ENCODE data around the gene RFX6.
"Not testable (repeated sequence)": the region's sequence is repeated elsewhere in the genome, so short reads cannot be mapped to it uniquely, and the experiment has no call there.

The RFX6 gene

DNA sequence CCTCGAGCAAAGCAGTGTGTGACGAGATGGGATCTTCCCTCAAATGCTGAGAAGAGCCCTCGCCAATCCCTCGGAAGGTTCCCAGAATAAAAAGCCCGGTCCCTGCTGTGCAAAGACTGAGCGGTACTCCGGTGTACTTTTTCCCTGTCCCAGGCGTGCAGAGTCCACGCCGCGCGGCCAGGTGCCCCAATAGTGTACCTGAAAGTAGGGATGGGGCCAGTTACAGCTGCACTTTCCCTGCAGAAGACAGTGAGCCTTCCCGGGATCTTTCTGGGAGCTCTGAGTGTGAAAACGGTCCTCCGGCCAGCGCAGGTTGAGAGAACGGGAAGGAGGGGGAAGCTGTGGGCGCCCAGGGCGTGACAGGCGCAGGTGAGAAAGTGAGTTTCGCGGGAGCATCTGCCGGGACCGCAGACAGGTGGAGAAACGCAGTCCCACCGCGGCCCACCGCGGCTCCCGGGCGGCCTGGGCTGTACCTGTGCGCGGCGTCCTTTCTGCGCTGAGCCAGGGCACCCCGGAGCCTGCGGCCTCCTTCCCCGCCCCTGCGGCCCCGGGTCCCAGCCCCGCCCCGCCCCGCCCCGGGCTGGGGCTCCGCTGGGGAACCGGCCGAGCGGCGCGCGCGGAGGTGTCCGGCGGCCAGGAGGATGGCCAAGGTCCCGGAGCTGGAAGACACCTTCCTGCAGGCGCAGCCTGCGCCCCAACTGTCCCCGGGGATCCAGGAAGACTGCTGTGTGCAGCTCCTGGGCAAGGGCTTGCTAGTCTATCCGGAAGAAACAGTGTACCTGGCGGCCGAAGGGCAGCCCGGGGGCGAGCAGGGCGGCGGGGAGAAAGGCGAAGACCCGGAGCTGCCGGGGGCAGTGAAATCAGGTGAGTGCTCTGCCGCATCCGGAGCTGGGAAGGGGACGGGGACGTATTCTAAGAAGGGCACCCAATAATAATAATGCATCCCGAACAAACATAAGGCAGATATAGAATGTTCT, at the start of gene RFX6:
Gene RFX6 (plus strand): TSS at position 608 of the 977 bp plus-strand sequence. CDS start 34 bp downstream, at position 642.
- DNase-seq (ENCODE audit: insufficient read length, low spot score) (no peak), FAIRE-seq (no peak)
- no peak for TF ChIP-seq POLR2A (IDR thresholded peaks at IDR 0.05; ENCODE audit: low read depth, low read length)

GRCh38 chr6:116827561-116828240, 49.3 kb upstream of the RFX6 start:
- no peak for TF ChIP-seq POLR2A (IDR thresholded peaks at IDR 0.05; ENCODE audit: low read depth, low read length)
- FAIRE-seq (no peak), DNase-seq (ENCODE audit: insufficient read length, low spot score) (no peak)

GRCh38 chr6:116828983-116829382, 48.1 kb upstream of the RFX6 start, which contains the start of gene GPRC6A:
GPRC6A (minus strand) TSS chr6:116829083; CDS start chr6:116829013, 70 bp downstream.
- FAIRE-seq (no peak), DNase-seq (ENCODE audit: insufficient read length, low spot score) (no peak)
- no peak for TF ChIP-seq POLR2A (IDR thresholded peaks at IDR 0.05; ENCODE audit: low read depth, low read length)

DNA sequence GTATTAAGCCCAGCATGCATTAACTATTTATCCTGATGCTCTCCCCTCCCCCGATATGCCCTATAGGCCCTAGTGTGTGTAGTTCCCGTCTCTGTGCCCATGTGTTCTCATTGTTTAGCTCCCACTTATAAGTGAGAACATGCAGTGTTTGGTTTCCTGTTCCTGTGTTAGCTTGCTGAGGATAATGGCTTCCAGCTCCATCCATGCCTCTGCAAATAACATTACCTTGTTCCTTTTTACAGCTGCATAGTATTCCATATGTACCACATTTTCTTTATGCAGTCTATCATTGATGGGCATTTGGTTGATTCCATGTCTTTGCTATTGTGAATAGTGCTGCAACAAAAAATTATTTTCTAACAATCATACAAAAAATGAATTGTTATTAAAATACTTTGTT, 42.5 kb upstream of the RFX6 start:
- DNase-seq (ENCODE audit: insufficient read length, low spot score); FAIRE-seq: not testable (repeated sequence)

- TF ChIP-seq POLR2A (IDR thresholded peaks at IDR 0.05; ENCODE audit: low read depth, low read length) = no peak
- FAIRE-seq (no peak), DNase-seq (ENCODE audit: insufficient read length, low spot score) (no peak)
Measured at GRCh38 chr6:116836606-116837342, 40.3 kb upstream of the RFX6 start.

DNA sequence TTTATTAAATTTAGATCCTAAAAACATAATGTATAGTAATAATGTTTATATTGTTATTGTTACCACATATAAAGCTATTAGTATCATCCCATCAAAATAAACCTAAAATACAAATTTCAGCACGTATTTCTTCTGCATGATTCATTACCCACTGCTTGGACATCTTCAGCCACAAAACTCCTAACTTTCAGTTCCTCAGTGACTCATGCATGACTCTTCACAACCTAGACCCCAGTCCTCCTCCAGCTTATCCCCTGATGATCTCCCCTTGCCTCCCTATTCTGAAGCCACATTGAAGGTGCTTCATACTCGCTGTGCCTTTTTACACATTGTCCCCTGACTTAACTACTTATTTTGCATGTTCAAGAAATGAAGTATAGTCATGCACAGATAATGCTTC, 37.0 kb upstream of the RFX6 start:
- FAIRE-seq (no peak), DNase-seq (ENCODE audit: insufficient read length, low spot score) (no peak)
- TF ChIP-seq POLR2A (IDR thresholded peaks at IDR 0.05; ENCODE audit: low read depth, low read length) = no peak

- FAIRE-seq = no peak
Measured at GRCh38 chr6:116842459-116842858, 34.6 kb upstream of the RFX6 start.

DNA sequence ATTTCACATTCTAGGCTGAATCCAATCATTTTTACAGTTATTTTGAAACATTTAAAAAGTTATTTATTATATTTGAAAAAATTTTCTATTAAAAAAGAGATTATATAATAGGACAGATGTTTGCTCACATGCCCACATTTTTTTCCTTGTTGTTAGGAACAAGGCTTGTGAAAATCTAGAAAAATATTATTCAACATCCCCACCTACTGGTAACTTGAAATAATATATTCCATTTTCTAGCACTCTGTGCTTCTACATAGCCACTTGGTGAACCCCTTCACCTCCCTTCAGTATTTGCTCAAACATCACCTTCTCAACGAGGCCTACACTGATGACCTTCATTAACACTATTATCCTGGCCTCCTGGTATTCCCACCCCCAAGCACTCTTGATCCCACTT, 29.8 kb upstream of the RFX6 start:
- FAIRE-seq (no peak), DNase-seq (ENCODE audit: insufficient read length, low spot score) (no peak)
- TF ChIP-seq POLR2A (IDR thresholded peaks at IDR 0.05; ENCODE audit: low read depth, low read length) = no peak

More at GRCh38 chr6:116842459-116842858, 34.6 kb upstream of the RFX6 start:
- no peak for DNase-seq (ENCODE audit: insufficient read length, low spot score)
- TF ChIP-seq POLR2A (IDR thresholded peaks at IDR 0.05; ENCODE audit: low read depth, low read length) = no peak

DNA sequence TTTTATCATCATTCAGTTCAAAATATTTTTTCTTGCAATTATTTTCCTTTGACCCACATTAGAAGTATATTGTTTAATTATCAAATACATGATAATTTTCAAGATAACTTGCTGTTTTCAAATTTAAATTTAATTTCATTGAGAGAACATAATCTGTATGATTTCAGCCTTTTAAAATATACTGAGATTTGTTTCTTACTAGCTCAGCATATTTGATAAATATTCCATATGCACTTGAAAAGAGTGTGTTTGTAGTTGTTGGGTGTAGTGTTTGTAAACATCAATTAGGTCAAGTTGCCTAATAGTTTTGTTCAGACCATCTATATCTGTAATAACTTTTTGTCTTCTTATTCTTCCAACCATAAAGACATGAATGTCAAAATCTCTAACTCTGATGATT, 19.0 kb upstream of the RFX6 start:
- FAIRE-seq = no peak
- TF ChIP-seq POLR2A (IDR thresholded peaks at IDR 0.05; ENCODE audit: low read depth, low read length) = no peak
- no peak for DNase-seq (ENCODE audit: insufficient read length, low spot score)

- DNase-seq (ENCODE audit: insufficient read length, low spot score) (no peak), FAIRE-seq (no peak)
- TF ChIP-seq POLR2A (IDR thresholded peaks at IDR 0.05; ENCODE audit: low read depth, low read length) = no peak
Measured at GRCh38 chr6:116859264-116859663, 17.8 kb upstream of the RFX6 start.

DNA sequence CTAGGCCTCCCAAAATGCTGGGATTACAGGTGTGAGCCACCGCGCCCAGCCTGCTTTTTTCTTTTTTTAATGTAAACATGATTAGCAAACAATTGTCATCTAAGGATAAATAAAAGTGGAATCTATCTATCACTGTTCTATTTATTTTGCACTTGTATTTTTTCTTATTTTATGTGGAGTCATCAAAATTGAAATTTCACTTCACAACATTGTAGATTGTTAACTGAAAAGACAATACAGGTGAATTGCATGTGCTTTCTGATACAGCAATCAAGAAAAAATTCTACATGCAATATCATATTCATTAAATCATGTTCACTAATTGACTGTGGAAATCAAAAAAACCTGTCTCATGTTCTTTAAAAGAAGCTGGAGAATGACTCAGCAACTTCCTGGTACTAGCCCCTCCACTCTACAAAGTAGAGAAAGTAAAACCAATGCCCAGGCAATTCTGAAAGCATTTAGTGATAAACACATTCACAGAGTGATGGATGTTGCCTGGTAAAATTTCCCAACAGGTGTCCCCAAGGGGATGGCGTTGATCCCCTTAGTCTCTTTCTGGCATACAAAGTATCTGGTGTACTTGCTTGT, 10.7 kb upstream of the RFX6 start:
- TF ChIP-seq POLR2A (IDR thresholded peaks at IDR 0.05; ENCODE audit: low read depth, low read length) = no peak
- no peak for DNase-seq (ENCODE audit: insufficient read length, low spot score)
- no peak for FAIRE-seq

GRCh38 chr6:116872771-116873170, 4.3 kb upstream of the RFX6 start:
- no peak for TF ChIP-seq POLR2A (IDR thresholded peaks at IDR 0.05; ENCODE audit: low read depth, low read length)
- DNase-seq (ENCODE audit: insufficient read length, low spot score) = no peak
- no peak for FAIRE-seq

GRCh38 chr6:116876107-116876506, 935 bp upstream of the RFX6 start:
- DNase-seq (ENCODE audit: insufficient read length, low spot score) (no peak), FAIRE-seq (no peak)
- TF ChIP-seq POLR2A (IDR thresholded peaks at IDR 0.05; ENCODE audit: low read depth, low read length) = no peak
